Midbrain (tissue), 1 donor: ENCODE results near the gene TEX28.
"Not testable (repeated sequence)": the region's sequence is repeated elsewhere in the genome, so short reads cannot be mapped to it uniquely, and the experiment has no call there.

Experiments used
- DNase-seq: peaks from one replicate; lab custom pipeline; 2025; lab: John Stamatoyannopoulos, UW

TEX28 gene

DNA sequence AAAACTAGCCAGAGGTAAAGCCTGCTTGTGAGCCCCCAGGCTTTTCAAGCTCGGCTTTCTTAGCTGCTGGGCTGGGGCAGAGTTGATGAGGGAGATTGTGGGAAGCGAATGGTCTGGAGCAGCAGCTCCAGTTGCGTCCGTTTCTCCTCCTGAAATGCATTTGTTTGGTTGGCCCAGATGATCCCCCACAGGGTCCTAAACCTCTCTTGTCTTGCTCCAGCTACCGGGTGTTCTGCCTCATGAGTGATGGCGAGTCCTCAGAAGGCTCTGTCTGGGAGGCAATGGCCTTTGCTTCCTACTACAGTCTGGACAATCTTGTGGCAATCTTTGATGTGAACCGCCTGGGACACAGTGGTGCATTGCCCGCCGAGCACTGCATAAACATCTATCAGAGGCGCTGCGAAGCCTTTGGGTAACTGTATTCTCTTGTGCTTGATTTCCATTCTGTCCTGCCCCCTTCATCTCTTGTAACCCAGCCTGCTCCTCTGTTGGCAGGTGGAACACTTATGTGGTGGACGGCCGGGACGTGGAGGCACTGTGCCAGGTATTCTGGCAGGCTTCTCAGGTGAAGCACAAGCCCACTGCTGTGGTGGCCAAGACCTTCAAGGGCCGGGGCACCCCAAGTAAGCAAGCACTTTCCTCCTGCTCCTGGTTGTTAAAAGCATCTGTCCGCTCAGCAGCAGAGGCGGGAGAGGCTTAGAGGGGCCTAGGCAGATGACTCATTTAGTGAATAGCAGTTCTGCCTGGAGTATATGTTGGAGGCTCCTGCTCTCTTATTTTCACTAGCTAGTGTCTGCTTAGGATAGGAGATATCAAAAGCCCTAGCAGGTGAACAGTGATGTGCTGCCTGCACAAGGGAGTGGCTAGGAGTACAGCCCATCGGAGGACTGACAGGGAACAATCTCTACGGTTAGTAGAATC lies 16.0 kb upstream of the TEX28 start:
- DNase-seq, result no peak

DNA sequence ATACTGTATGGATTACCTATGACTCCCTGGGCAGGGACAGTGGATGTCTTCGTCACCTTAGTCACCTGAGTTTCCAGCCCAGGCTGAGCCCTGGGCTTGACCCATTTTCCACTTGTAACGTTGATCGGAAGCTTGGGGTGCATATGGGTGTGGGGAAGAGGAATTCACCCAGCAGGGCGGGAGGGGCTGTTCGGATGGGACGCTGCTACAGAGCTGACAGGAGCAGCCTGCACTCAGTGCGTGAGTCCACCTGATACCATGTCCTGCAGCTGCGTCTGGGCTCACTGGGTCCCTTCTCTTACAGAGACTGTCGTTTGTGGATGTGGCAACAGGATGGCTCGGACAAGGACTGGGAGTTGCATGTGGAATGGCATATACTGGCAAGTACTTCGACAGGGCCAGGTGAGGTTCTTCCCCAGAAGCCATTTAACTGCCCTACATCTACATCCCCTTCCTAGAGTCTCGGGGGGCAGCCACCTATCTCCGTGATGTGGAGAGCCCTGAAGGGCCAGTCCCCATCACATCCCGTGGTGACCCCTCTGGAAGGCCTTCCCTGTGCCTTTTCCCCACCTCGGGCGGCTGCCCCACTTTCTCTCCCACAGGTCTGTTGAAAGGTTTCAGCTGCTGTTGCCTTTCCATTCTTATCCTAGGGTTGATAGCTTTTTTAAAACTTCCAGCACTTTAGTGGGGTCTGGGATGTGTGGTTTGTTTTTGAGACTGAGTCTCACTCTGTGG lies 14.3 kb upstream of the TEX28 start:
- no peak for DNase-seq

DNA sequence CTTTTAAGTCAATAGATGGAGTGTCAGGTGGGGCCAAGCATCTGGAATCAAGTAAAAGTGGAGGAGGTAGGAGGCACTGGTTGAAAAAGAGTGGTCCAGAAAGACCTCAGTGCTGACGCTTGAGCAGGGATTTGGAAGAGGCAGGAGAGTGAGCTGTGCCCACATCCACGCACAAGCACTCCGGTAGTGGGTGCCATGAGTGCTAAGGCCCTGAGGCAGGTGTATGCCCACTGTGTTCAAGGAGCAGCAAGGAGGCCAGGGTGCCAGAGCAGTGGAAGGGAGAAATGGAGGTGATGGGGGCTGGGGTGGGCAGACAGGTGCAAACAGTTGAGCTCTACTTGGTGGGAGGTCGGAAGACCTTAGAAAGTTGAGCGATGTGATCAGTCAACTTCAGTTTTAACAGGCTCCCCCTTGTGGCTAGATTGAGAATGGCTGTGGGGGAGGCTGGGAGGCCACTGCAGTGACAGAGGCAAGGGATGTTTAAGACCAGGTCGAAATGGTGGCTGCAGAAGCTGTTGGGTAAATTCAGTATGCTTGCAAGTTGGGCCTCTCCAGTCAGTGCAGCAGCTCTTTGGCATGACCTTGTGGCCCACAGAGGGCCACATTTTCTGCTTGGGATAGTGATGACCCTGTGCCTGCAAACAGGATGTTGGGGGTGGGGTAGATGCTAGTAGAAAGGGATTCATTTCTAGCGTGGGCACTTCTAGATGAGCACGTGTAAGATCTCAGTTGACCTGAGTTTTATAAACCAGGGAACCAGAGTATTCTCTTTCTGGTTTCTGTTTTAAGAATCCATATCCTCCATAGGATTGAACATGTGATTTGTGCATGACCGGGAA lies 13.4 kb upstream of the TEX28 start:
- DNase-seq, result peak; percentile 32

DNA sequence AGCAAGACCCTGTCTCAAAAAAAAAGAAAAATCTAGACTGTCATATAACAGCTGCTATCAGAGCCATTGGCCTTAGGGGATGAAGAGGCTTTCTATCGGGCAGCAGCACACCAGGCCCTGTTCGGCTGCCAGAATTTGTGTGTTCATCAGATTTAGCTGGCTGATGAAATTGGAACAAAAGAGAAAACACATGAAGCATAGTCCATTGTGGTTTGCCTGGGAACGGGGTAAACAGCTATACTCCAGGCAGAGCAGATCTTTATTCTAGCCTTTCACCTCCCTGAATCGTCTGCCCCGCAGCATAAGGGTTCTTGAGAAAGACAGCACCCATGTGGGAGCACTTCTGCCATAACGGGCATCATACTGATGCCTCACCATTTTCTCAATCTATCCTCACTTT lies 12.3 kb upstream of the TEX28 start:
- no peak for DNase-seq

DNA sequence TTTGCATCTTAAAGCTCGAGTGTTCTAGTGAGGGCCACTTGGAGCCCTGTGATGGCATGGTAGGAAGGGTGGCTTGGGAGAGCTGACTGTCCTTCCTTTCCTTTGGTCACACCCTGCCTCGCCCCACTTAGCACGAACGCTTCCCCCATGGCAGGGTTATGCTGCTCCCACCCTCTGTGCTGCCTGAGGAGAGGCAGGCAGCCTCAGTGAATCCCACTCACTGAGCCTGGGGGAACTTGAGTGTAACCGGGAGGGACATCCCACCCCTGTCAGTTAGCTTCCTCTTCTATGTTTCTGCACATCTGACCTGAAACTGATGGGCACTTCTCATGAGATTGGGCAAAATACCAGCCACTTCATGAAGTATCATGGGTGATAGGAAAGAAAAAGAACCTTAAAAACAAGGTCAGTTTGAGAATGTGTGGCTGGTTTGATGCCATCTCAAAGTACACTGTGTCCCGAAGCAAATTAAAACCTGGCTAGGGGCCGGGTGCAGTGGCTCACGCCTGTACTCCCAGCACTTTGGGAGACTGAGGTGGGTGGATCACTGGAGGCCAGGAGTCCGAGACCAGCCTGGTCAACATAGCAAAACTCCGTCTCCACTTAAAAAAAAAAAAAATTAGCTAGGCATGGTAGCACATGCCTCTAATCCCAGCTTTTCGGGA lies 10.7 kb upstream of the TEX28 start:
- no peak for DNase-seq

DNA sequence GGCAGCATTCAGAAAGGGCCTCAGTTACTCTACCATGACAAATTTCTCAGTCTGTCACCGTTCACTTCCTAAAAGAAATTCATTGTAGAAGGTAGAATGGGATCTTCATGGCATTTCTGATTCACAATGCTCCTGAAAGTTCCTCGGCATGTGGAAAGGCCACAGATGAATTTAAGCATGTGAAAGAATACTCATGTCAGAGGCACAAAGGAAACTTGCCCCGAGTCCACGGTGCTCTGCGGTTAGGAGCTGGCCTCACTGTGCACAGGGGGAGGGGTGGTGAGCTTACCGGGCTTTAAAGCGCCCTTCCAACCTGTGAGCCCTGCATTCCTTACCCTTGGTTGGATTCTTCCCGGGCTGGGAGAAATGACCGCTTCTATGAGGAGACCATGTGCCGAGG lies 9.9 kb upstream of the TEX28 start:
- DNase-seq, result no peak

DNA sequence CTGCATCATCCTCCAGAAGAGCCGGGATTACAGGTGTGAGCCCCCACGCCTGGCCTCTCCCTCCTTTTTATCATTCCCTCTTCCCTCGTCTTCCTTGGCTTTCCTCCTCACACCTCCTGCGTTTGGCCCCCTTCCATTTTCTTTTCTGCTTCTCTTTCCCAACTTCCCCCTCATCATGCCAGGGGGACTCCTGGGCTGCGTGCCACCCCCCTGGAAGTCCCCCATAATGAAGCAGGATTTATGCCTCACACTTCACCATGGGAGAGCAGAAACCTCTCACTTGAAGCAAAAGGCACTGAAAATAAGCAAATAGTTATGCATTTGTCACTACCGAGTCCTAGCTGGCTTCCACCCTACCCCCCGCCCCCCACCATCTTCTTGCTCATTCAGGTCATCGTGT lies 8.6 kb upstream of the TEX28 start:
- DNase-seq, result no peak

DNA sequence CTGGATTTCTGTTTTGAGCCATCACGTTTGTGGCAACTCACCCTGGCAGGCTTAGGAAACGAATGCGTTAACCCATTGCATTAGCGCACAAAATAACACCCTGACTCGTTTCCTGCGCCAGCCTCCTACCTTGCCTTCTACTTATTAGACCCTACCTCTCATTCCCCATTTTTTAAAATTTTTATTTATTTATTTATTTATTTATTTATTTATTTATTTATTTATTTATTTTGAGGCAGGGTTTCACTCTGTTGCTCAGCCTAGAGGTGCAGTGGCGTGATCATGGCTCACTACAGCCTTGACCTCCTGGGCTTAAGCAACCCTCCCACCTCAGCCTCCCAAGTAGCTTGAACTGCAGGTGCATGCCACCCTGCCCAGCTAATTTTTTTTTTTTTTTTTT lies 8.1 kb upstream of the TEX28 start:
- DNase-seq, result not testable (repeated sequence)

DNA sequence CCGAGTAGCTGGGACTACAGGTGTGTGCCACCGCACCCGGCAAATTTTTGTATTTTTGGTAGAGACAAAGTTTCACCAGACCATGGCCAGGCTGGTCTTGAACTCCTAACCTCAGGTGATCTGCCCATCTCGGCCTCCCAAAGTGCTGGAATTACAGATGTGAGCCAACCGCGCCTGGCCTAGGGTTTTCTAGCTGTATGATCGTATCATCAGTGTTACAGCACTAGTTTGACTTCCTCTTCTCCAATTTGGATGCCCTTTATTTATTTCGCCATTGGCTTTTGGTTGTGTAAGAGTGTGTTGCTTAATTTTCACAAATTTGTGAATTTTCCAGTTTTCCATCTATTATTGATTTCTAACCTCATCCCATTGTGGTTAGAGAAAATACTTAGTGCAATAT lies 5.9 kb upstream of the TEX28 start:
- DNase-seq, result no peak

DNA sequence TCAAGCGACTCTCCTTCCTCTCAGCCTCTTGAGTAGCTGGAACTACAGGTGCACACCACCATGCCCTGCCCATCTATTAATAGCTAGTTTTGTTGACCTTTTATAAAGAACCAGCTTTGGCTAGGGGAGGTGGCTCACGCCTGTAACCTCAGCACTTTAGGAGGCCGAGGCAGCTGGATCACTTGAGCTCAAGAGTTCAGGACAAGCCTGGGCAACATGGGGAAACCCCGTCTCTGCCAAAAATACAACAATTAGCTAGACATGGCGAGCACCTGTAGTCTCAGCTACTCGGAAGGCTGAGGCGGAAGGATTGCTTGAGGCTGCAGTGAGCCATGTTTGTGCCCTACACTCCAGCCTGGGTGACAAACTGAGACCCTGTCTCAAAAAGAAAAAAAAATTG lies 3.4 kb upstream of the TEX28 start:
- DNase-seq, result no peak

DNA sequence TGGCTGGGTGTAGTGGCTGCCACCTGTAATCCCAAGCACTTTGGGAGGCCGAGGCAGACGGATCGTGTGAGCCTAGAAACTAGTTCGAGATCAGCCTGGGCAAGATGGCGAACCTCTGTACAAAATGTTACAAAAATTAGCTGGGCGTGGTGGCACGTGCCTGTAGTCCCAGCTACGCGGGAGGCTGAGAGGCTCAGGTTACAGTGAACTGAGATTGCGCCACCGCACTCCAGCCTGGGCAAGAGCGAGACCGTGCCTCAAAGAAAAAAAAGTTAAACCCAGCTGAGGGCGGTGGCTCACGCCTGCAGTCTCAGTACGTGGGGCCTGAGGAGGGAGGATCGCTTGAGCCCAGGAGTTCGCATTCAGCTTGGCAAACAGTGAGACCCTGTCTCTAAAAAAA lies 1.8 kb upstream of the TEX28 start:
- DNase-seq, result no peak

DNA sequence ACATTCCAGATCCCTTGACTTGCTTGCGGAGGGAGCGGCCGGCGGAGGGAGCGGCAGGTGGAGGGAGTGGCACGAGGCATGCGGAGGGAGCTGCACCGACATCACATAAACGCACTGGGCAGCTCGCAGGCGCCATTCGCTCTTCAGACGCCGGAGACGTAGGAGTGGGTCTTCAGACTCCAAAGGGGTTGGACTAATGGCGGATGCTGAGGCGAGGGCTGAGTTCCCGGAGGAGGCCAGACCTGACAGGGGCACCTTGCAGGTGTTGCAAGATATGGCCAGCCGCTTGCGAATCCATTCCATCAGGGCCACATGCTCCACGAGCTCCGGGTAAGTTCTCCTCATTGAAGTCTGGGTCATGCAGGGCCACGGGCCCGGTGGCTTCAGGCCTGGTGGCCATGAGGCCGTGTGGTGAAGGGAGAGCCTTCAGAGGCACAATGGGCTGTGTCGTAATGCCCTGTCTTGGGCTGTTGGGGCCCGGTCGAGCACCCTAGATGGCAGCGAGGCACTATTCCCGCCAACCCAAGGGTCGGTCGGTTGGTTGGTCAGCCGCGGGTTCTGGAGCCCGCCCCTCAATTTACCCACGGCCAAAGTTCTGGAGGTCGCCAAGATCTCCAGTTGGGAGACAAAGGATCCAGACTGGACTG lies 863 bp upstream of the TEX28 start, which contains the start of gene TKTL1:
TKTL1 (plus strand) TSS at position 132 of the 647 bp plus-strand sequence; CDS start at position 197, 65 bp downstream.
- no peak for DNase-seq

DNA sequence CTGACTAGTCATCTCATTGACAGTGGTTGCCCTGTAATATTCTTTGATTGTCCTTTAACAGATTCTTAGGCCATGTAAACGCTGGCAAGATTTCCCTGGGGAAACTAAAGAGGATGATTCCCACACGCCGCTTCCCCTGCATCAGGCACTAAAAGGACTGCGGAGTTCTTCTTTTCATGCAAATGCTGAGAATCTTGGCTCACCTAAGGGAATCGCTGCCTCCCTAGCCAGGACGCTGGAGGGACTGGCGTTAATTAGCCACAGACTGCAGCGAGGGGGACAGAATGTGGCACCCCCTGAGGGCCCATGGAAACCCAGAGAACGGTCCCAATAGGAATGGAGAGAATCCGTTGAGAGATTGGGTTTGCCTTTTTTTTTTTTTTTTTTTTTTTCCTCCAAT lies 8.5 kb downstream of the TEX28 start:
- not testable (repeated sequence) for DNase-seq

DNA sequence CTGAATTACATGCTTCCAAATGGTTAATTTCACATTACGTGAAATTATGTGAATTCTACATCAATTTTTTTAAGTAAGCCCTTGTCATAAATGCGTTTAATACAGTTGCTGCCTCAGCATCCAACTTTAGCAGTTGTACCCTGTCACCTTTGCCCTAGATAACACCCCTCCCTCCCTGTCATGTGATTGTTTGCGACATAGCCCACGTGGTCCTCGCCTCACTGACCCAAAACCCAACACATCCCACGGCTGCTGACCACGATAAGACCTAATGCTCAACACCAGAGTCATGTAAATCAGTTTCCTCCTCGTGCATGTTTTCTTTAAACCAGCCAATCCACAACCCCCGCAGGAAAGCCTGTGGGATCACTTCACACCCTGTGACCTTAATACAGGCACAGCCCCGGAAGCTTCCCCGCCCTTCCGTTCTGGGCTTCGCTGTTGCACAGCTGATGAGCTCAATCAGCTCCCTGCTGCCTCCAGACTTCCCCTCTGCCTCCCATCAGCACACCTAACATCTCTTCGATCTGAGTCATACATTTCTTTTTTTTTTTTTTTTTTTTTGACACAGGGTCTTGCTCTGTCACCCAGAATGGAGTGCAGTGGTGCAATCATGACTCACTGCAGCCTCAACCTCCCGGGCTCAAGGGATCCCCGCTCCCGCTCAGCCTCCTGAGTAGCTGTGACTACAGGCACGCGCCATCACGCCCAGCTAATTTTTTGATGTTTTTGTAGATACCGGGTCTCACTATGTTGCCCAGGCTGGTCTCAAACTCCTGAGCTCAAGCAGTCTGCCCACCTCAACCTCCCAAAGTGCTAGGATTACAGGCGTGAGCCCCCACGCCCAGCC lies 10.2 kb downstream of the TEX28 start:
- DNase-seq, result not testable (repeated sequence)

DNA sequence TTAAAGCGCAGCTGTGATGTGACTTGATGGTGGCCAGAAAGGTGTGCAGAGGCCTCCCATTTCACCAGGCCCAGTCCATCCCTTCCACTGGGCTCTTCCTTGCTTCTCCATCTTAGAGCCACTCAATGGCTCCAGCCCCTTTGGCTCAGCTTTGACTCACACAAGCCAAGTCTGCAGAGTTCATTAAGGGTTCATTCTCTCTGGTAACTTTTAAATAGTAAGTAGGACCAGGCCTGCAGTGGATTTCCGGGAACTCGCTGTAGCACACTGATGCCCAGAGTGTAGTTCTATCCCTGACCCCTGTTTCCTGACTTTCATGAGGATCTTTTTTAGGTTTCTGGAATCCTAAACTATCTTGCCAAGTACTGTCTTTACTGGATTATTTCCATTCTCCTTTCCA lies 25.7 kb downstream of the TEX28 start:
- not testable (repeated sequence) for DNase-seq

DNA sequence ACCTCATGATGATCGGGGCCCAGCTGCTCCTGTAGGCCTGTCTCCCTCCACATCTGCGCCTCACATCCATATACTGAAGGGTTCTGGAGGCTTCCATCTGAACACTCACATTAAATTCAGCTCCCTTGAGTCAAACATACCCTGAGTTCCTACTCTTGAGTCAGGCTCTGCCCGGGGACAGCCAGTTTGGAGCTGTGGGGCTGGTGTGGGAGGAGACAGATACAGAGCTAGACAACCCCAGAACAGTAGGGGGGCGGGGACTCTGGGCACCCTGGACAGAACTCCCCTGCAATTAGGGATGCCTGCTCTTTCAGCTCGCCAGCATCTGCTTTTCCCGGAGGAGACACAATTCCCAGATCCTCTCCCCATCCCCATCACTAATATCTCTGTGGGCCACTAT lies 31.9 kb downstream of the TEX28 start:
- not testable (repeated sequence) for DNase-seq

DNA sequence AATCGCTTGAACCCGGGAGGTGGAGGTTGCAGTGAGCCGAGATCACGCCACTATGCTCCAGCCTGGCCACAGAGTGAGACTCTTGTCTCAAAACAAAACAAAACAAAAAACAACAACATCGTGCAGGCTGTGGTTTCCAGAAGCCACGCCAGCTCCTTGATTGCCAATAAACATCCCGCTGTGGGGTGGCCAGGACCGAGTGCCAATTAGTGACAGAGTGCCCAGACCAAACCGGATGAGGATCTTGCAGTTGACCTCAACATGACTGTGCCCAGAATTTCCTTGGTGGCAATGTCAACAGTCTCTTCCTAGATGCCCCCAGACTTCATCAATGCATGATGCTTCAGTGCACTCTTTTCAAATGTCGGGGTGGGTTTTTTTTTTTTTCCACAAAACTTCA lies 36.2 kb downstream of the TEX28 start:
- DNase-seq, result not testable (repeated sequence)

DNA sequence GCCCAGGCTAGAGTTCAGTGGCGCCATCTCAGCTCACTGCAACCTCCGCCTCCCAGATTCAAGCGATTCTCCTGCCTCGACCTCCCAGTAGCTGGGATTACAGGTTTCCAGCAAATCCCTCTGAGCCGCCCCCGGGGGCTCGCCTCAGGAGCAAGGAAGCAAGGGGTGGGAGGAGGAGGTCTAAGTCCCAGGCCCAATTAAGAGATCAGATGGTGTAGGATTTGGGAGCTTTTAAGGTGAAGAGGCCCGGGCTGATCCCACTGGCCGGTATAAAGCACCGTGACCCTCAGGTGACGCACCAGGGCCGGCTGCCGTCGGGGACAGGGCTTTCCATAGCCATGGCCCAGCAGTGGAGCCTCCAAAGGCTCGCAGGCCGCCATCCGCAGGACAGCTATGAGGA lies 37.6 kb downstream of the TEX28 start, which contains the start of gene OPN1MW3:
OPN1MW3 (plus strand) TSS at position 301 of the 400 bp plus-strand sequence; CDS start at position 339, 38 bp downstream.
- not testable (repeated sequence) for DNase-seq

DNA sequence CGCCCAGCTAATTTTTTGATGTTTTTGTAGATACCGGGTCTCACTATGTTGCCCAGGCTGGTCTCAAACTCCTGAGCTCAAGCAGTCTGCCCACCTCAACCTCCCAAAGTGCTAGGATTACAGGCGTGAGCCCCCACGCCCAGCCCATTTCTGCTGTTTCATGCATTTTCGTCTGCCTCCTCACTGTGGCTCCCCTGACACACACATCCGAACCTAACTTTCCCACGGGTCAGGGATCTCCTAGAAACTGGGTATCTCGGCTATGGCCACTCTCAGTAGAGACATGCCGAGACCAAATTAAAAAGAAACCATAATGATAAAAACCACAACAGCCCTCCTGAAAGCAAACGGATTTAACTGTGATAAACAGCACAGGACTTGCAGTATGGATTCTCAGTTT lies 46.8 kb downstream of the TEX28 start:
- DNase-seq, result not testable (repeated sequence)
